ENCODE measurements around the gene WDR74. TPM values are rescaled to one million over a fixed set of nuclear protein-coding genes. Genes with fewer than 3 reads are reported as not detected.
A peak's percentile ranks its signal among the peaks of the same experiment; 100 is the strongest.

The WDR74 gene
- total and polyA plus RNA-seq, 2 of the 13 experiments (the other 11 are each of a cell fraction or from before 2014, with no cell fraction given): 77.0 to 83.3 TPM

GRCh38 chr11:62839050-62839945, at the start of gene WDR74 (continued):
- no peak for TF ChIP-seq JARID2 (CRISPR knock-in tag; IDR thresholded peaks at IDR 0.05; ENCODE audit: insufficient replicate concordance)
- no peak for TF ChIP-seq NR2F6 (IDR thresholded peaks at IDR 0.05)
- TF ChIP-seq NR2F6 (CRISPR knock-in tag; IDR thresholded peaks at IDR 0.05): peak; percentile 63; the same call in 1 of the 2 replicates
- TF ChIP-seq ELF4 (CRISPR knock-in tag; IDR thresholded peaks at IDR 0.05; ENCODE audit: borderline replicate concordance): no peak
- TF ChIP-seq SALL1 (CRISPR knock-in tag; IDR thresholded peaks at IDR 0.05): peak; percentile 82; the same call in 1 of the 2 replicates
- no peak for TF ChIP-seq MLXIP (CRISPR knock-in tag; IDR thresholded peaks at IDR 0.05; ENCODE audit: borderline replicate concordance)
- no peak for TF ChIP-seq SOX13 (IDR thresholded peaks at IDR 0.05)
- peak in 1 of 2 experiments; percentile 37; a peak in 1 of 4 replicates for TF ChIP-seq SOX13 (CRISPR knock-in tag; conservative IDR thresholded peaks at IDR 0.05 in 1 of 2, IDR thresholded peaks at IDR 0.05 in 1 of 2)
- no peak for TF ChIP-seq RBM22 (optimal IDR thresholded peaks at IDR 0.05; ENCODE audit: low read length)
- TF ChIP-seq BRD4 (CRISPR knock-in tag; IDR thresholded peaks at IDR 0.05): peak; percentile 91; the same call in 1 of the 2 replicates
- TF ChIP-seq YEATS4 (CRISPR knock-in tag; IDR thresholded peaks at IDR 0.05; ENCODE audit: borderline replicate concordance): peak; percentile 98
- TF ChIP-seq RARA (CRISPR knock-in tag; IDR thresholded peaks at IDR 0.05): peak; percentile 39; the same call in 1 of the 2 replicates
- no peak for TF ChIP-seq MTF1 (CRISPR knock-in tag; IDR thresholded peaks at IDR 0.05)
- TF ChIP-seq ZC3H13 (CRISPR knock-in tag; IDR thresholded peaks at IDR 0.05): peak; percentile 93
- no peak for TF ChIP-seq IKZF1 (IDR thresholded peaks at IDR 0.05)
- peak; percentile 49; the same call in 1 of the 2 replicates for TF ChIP-seq E2F5 (CRISPR knock-in tag; conservative IDR thresholded peaks at IDR 0.05)
- no peak for TF ChIP-seq ZNF850 (CRISPR knock-in tag; conservative IDR thresholded peaks at IDR 0.05)
- TF ChIP-seq SETDB1 (CRISPR knock-in tag; IDR thresholded peaks at IDR 0.05; ENCODE audit: borderline replicate concordance): no peak
- TF ChIP-seq HOXA3 (CRISPR knock-in tag; IDR thresholded peaks at IDR 0.05): peak; percentile 99
- no peak for TF ChIP-seq SATB2 (CRISPR knock-in tag; IDR thresholded peaks at IDR 0.05)
- no peak for TF ChIP-seq AKNA (CRISPR knock-in tag; IDR thresholded peaks at IDR 0.05; ENCODE audit: borderline replicate concordance)
- TF ChIP-seq ZFP36L2 (CRISPR knock-in tag; IDR thresholded peaks at IDR 0.05): no peak

Measured in HepG2 (cell line).